Pancreas (tissue), 10 donors: ENCODE data around the gene SMARCA2. TPM values are rescaled to one million over a fixed set of nuclear protein-coding genes. Genes with fewer than 3 reads are reported as not detected.

ENCODE experiments used
- ATAC-seq, 4 donors: fragments of 200-7000 bp; cut with Tn5 transposase; one replicate each; pipeline versions ENCODE4 v1.8.0 to v1.9.1; 2020; ENCODE audit warnings: mild to moderate bottlenecking in 4 of 4, moderate library complexity in 4 of 4
- DNase-seq, 6 donors: peaks; one replicate each; pipeline ENCODE4 v3.0.0-alpha.2; 2020
- FAIRE-seq: peaks from 2 replicates; lab custom pipeline; 2012; peaks lifted over from hg19 to GRCh38; lab: Jason Lieb, UNC
- H3K27ac ChIP-seq, 4 donors: fragments of 200-600 bp; sonication (generic); 1 replicate in 3 of 4; 2 replicates in 1 of 4; pipeline versions ENCODE4 v1.5.0 to v1.8.0; 2020
- H3K27me3 ChIP-seq, 4 donors: fragments of 200-600 bp; one replicate each; pipeline ENCODE4 v1.8.0; 2021
- H3K36me3 ChIP-seq, 3 donors: fragments of 200-600 bp; sonication (generic) in 1 of 3; one replicate each; pipeline versions ENCODE4 v1.5.0 to v1.8.0; 2020 to 2021
- H3K4me1 ChIP-seq, 3 donors: fragments of 200-600 bp; one replicate each; pipeline ENCODE4 v1.8.0; 2021
- H3K4me3 ChIP-seq, 4 donors: fragments of 200-600 bp; sonication (generic) in 2 of 4; one replicate each; pipeline versions ENCODE4 v1.5.0 to v1.8.0; 2020 to 2021
- H3K9me3 ChIP-seq, 4 donors: fragments of 200-600 bp; one replicate each; pipeline ENCODE4 v1.8.0; 2021
- WGBS, 2 donors: extraction: QIAGEN DNeasy Blood & Tissue Kit; methylation state at CpG; one replicate each; pipeline ENCODE4 v1.1.7; 2013; 5-methylcytosine and 5-hydroxymethylcytosine counted together
- intact Hi-C, 3 donors: fragments of 100-400 bp; cut with DNase I; formaldehyde crosslinking; loops; one replicate each; pipeline versions ENCODE4 v1.11.1 to v1.14.2; 2022
- polyA plus RNA-seq, 2 donors: library from polyadenylated mRNA; stranded (reverse); fragments of 200-250 nt; gene quantifications; one replicate each; pipeline ENCODE4 v1.2.3, GENCODE V29; 2013
- total RNA-seq, 6 donors: library from RNA; stranded (reverse); fragmentation: NEBNext Ultra II Directional in 4 of 6; extraction: Animal tissue kit (Norgen Biotek cat#: 25700) in 4 of 6; gene quantifications; one replicate each; pipeline versions ENCODE4 v1.2.1 to v1.2.4, GENCODE V29; 2021 to 2023
- TF ChIP-seq, protein P1 (sequence below), 4 donors: fragments of 200-600 bp; sonication (generic) in 3 of 4; IDR thresholded peaks; one replicate each; pipeline versions ENCODE4 v1.5.0 to v1.8.0; 2021; ENCODE audit warnings: antibody characterized with exemption in 4 of 4
- donor health status: healthy with polysubstance abuse.
- donor health status: DM: no; HTN: no; CAD: no; lungs with moderate emphysema.
- donor health status: DM: no; HTN: no; CAD: no.
- donor health status: control.
- donor health status: control.
- donor health status: Bipolar disorder and iron deficiency.
- donor health status: DM: yes; HTN: yes; CAD: no.
- donor health status: DM: no; HTN: no; CAD: no.
- donor health status: DM: no; HTN: no; CAD: no.
- donor health status: DM: yes; HTN: yes; CAD: no.

SMARCA2 gene
- total and polyA plus RNA-seq, 8 donors = 21.7 to 91.4 (median 64.6) TPM

DNA sequence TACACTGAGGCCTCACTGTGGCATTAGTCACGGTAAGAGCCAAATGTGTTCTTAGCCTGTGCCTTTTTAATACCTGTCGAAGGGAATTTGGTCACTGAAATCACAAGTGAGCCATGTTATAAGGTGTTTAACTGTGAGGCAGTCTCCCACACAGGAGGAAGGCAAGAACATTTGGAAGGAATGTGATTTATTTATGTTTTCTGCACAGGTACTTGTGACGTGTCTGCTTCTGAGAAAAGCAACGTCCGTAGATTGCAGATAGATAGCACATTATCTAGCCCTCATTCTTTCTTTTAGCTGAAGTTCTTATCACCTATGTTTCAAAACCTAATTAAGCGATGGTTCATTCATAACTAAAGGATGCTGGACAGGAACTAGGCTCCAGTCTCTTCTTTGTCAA is 19.0 kb upstream of the SMARCA2 start:
- Histone ChIP-seq H3K27ac (no peak overlapping the region), H3K27me3 (no peaks in the 10 kb centered on the region), H3K9me3 (no peaks in the 10 kb centered on the region), H3K4me3 (no peak overlapping the region), H3K36me3 (no peaks in the 10 kb centered on the region), H3K4me1 (no peaks in the 10 kb centered on the region)
- ATAC-seq (no peak), DNase-seq (no peak), FAIRE-seq (no peak)
- intact Hi-C loops = no loop called here
- TF ChIP-seq, protein P1, sequence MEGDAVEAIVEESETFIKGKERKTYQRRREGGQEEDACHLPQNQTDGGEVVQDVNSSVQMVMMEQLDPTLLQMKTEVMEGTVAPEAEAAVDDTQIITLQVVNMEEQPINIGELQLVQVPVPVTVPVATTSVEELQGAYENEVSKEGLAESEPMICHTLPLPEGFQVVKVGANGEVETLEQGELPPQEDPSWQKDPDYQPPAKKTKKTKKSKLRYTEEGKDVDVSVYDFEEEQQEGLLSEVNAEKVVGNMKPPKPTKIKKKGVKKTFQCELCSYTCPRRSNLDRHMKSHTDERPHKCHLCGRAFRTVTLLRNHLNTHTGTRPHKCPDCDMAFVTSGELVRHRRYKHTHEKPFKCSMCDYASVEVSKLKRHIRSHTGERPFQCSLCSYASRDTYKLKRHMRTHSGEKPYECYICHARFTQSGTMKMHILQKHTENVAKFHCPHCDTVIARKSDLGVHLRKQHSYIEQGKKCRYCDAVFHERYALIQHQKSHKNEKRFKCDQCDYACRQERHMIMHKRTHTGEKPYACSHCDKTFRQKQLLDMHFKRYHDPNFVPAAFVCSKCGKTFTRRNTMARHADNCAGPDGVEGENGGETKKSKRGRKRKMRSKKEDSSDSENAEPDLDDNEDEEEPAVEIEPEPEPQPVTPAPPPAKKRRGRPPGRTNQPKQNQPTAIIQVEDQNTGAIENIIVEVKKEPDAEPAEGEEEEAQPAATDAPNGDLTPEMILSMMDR (IDR thresholded peaks at IDR 0.05) = no peak
- WGBS, 2 donors = 85 to 87% methylated on average over 6 of the region's 6 CpGs

DNA sequence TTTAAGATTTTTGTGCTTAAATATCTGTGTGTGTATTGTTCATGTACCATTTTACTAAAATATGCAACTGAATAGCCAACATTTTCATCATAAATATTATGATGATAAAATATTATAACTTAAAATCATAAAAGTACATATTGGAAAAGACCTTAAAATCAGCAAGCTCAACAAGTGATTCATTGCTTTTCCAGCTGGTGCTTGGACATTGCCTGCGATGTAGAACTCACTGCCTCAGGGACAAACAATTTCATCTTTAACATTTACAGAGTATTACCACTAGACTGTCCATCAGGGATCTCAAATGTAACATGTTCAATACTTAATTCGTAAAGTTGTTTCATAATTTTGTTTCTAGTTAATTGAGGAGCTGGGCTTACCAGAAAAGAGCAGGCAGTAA is 17.5 kb upstream of the SMARCA2 start:
- WGBS, 2 donors = 69% methylated on average over 2 of the region's 2 CpGs
- Histone ChIP-seq H3K36me3 (no peaks in the 10 kb centered on the region), H3K9me3 (no peaks in the 10 kb centered on the region), H3K4me1 (no peaks in the 10 kb centered on the region), H3K27ac (no peak overlapping the region), H3K4me3 (no peak overlapping the region), H3K27me3 (no peaks in the 10 kb centered on the region)
- ATAC-seq = no peak
- intact Hi-C loops = no loop called here
- TF ChIP-seq, protein P1 (IDR thresholded peaks at IDR 0.05) = no peak
- DNase-seq = no peak
- FAIRE-seq = no peak

DNA sequence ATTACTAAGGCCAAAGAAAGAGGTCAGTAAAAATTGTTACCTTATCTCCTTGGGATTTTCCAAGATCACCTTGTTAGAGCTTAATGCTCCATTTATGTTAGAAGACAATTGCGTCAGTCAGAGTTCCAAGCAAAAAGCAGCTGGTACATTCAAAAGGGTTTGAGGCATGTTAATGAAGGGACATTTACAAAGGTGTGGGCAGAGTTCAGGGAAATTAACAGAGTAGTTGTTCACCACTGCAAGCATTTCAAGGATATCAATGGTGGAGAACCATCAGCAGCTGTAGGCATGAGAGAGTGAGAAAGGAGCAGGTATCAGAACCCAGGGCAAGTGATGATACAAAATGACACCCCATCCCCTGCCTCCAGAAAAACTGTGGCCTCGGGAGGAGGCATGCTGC is 17.0 kb upstream of the SMARCA2 start:
- intact Hi-C loops = no loop called here
- Histone ChIP-seq H3K27me3 (no peaks in the 10 kb centered on the region), H3K4me3 (no peak overlapping the region), H3K36me3 (no peaks in the 10 kb centered on the region), H3K4me1 (no peaks in the 10 kb centered on the region), H3K27ac (no peak overlapping the region), H3K9me3 (no peaks in the 10 kb centered on the region)
- no peak for DNase-seq
- no peak for FAIRE-seq
- WGBS, 2 donors = 58% methylated on average over 2 of the region's 2 CpGs
- ATAC-seq = peak in 1 of 4 donors; percentile 16
- TF ChIP-seq, protein P1 (IDR thresholded peaks at IDR 0.05) = no peak

DNA sequence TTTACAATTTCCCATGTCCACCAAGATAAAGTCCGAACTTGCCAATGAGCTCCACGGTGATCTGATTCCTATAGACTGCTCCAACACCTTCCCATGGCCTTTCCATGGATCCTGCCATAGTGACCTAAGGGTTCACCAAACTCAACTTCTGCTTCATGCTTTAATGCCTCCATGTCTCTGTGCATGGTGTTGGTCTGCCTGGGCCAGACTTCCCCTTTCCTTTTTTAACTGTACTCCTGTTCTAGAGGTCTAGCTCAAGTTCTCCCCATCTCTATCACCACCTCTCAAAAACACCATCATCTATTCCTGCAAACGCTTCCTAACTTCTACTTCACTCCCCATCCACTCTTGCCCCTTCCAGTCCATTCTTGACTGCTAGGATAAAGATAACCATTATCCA is 14.8 kb upstream of the SMARCA2 start:
- H3K4me3 ChIP-seq = no peak overlapping the region
- no peaks in the 10 kb centered on the region for H3K36me3 ChIP-seq
- 93 to 94% methylated on average over 3 of the region's 3 CpGs for WGBS, 2 donors
- no peaks in the 10 kb centered on the region for H3K27me3 ChIP-seq
- intact Hi-C loops = no loop called here
- FAIRE-seq (no peak), DNase-seq (no peak), ATAC-seq (no peak)
- no peaks in the 10 kb centered on the region for H3K4me1 ChIP-seq
- no peaks in the 10 kb centered on the region for H3K9me3 ChIP-seq
- H3K27ac ChIP-seq = no peak overlapping the region
- TF ChIP-seq, protein P1 (IDR thresholded peaks at IDR 0.05) = no peak

DNA sequence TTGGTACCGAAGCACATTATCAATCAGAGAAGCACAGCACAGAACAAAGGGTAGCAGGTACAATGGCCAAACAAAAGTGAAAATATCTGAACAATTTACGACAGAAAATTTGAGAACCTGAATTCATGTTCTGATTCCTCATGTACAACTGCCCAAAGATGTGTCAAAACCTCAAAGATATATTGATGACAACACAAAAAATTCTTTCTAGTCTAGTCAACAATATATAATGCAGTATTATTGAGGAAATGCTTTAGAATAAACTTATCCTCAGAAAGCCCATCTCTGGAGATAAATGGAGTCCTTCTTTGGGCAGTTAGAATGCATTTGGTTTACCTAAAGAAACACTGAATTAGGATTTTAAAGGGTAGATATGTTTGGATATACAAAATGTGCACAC is 6.8 kb upstream of the SMARCA2 start:
- Histone ChIP-seq H3K4me1 (no peaks in the 10 kb centered on the region), H3K4me3 (no peak overlapping the region), H3K9me3 (no peaks in the 10 kb centered on the region), H3K27me3 (no peaks in the 10 kb centered on the region), H3K36me3 (no peaks in the 10 kb centered on the region), H3K27ac (no peak overlapping the region)
- intact Hi-C loops = no loop called here
- WGBS, 2 donors = 92 to 94% methylated on average over 2 of the region's 2 CpGs
- no peak for ATAC-seq
- TF ChIP-seq, protein P1 (IDR thresholded peaks at IDR 0.05) = no peak
- DNase-seq = no peak
- FAIRE-seq = no peak
